GM12878 (cell line): ENCODE data around the gene NKTR. TPM values are rescaled to one million over a fixed set of nuclear protein-coding genes. Genes with fewer than 3 reads are reported as not detected.

Experiments used
- ATAC-seq: fragments of 200-7000 bp; cut with Tn5 transposase; 3 replicates; pipeline ENCODE4 v1.9.1; 2020; ENCODE audit warnings: mild to moderate bottlenecking, moderate library complexity
- BruUV-seq: library from RNA; stranded (reverse); fragments of 400-500 nt; replicated peaks from 2 replicates; lab custom pipeline; 2021; lab: Mats Ljungman, UMichigan
- CTCF ChIA-PET: fragments of 300-600 bp; sonication (Branson Sonifier 250); formaldehyde crosslinking; extraction: SDS; loops from one replicate; lab custom pipeline; 2021; ENCODE audit warnings: inconsistent platforms; lab: Yijun Ruan, JAX
- POLR2A ChIA-PET: fragments of 350-600 bp; formaldehyde crosslinking; extraction: SDS; loops from one replicate; lab custom pipeline; 2021; ENCODE audit warnings: inconsistent platforms; lab: Charles Lee
- RAD21 ChIA-PET: fragments of 300-600 bp; sonication (Branson Sonifier 250); formaldehyde crosslinking; loops from one replicate; lab custom pipeline; 2023; ENCODE audit warnings: antibody characterized with exemption; ENCODE audit not compliant: unreplicated experiment; lab: Charles Lee
- SMC1A ChIA-PET: fragments of 300-600 bp; sonication (Branson Sonifier 250); formaldehyde crosslinking; loops from one replicate; lab custom pipeline; 2023; ENCODE audit not compliant: unreplicated experiment, uncharacterized antibody; lab: Charles Lee
- DNase-seq: peaks from one replicate; pipeline ENCODE4 v3.0.0-alpha.2; 2011; ENCODE audit warnings: low read depth, low spot score
- FAIRE-seq: peaks from 3 replicates; lab custom pipeline; 2011; peaks lifted over from hg19 to GRCh38; lab: Jason Lieb, UNC
- H2AFZ ChIP-seq: 2 replicates; pipeline ENCODE4 v1.6.0; 2011; ENCODE audit warnings: low read depth, low read length, control low read depth; ENCODE audit not compliant: control insufficient read depth
- H3K27ac ChIP-seq: 2 replicates; pipeline ENCODE4 v1.5.1; 2011; ENCODE audit warnings: control low read depth; ENCODE audit not compliant: control insufficient read depth, insufficient read depth
- H3K27me3 ChIP-seq, 2 experiments: replicated peaks in 1 of 2; 2 replicates each; pipeline versions ENCODE4 v1.6.0 to v1.6.1; 2011; ENCODE audit warnings: low read length in 1 of 2; ENCODE audit not compliant: control insufficient read depth in 2 of 2, insufficient read depth in 2 of 2
- H3K36me3 ChIP-seq, 2 experiments: 2 replicates each; pipeline ENCODE4 v1.5.1; 2011; ENCODE audit warnings: low read length in 1 of 2; ENCODE audit not compliant: control insufficient read depth in 2 of 2, insufficient read depth in 2 of 2
- H3K4me1 ChIP-seq: 2 replicates; pipeline ENCODE4 v1.6.1; 2011; ENCODE audit warnings: mild to moderate bottlenecking, low read length, moderate library complexity, mixed read lengths; ENCODE audit not compliant: control insufficient read depth, insufficient read depth
- H3K4me2 ChIP-seq: 2 replicates; pipeline ENCODE4 v1.6.0; 2011; ENCODE audit warnings: control low read depth; ENCODE audit not compliant: control insufficient read depth, insufficient read depth
- H3K4me3 ChIP-seq: fragments of 200-600 bp; sonication (generic); 2 replicates; pipeline ENCODE4 v1.5.1; 2016
- H3K79me2 ChIP-seq: 2 replicates; pipeline ENCODE4 v1.6.0; 2011; ENCODE audit warnings: low read length; ENCODE audit not compliant: control insufficient read depth, insufficient read depth
- H3K9ac ChIP-seq: 2 replicates; pipeline ENCODE4 v1.8.0; 2011; ENCODE audit warnings: low read length, control low read depth, mixed read lengths; ENCODE audit not compliant: control insufficient read depth, insufficient read depth
- H3K9me3 ChIP-seq: replicated peaks from 3 replicates; pipeline ENCODE4 v1.5.1; 2011; ENCODE audit warnings: mild to moderate bottlenecking, low read length; ENCODE audit not compliant: control insufficient read depth, insufficient read depth
- H4K20me1 ChIP-seq: 2 replicates; pipeline ENCODE4 v1.6.0; 2011; ENCODE audit not compliant: control insufficient read depth, insufficient read depth
- ATF2 ChIP-seq: IDR thresholded peaks from 2 replicates; pipeline ENCODE4 v1.6.1; 2012; ENCODE audit warnings: low read length, inconsistent platforms
- CBFB ChIP-seq: IDR thresholded peaks from 2 replicates; pipeline ENCODE4 v1.6.1; 2016; ENCODE audit warnings: antibody characterized with exemption, low read depth
- CEBPZ ChIP-seq: fragments of 150-350 bp; IDR thresholded peaks from 2 replicates; pipeline ENCODE4 v1.6.1; 2016; ENCODE audit warnings: low read depth, low read length
- CREB1 ChIP-seq: IDR thresholded peaks from 2 replicates; pipeline ENCODE4 v1.6.1; 2012; ENCODE audit warnings: low read depth, mild to moderate bottlenecking, inconsistent platforms
- E2F4 ChIP-seq: IDR thresholded peaks from 2 replicates; pipeline ENCODE4 v1.6.1; 2012; ENCODE audit warnings: low read depth, low read length, improper control_type of control experiment
- FOXK2 ChIP-seq: fragments of 450-650 bp; IDR thresholded peaks from 2 replicates; pipeline ENCODE4 v1.6.1; 2017; ENCODE audit warnings: mild to moderate bottlenecking, moderate library complexity
- KAT2A ChIP-seq: conservative IDR thresholded peaks from 2 replicates; pipeline ENCODE4 v1.6.1; 2011; ENCODE audit warnings: low read depth, low read length; ENCODE audit not compliant: control insufficient read depth
- KDM1A ChIP-seq: fragments of 200-600 bp; sonication (generic); IDR thresholded peaks from 2 replicates; pipeline ENCODE4 v1.6.1; 2016; ENCODE audit warnings: borderline replicate concordance
- NFIC ChIP-seq: IDR thresholded peaks from 2 replicates; pipeline ENCODE4 v1.6.1; 2012; ENCODE audit warnings: low read depth, mild to moderate bottlenecking, inconsistent platforms, low read length, moderate library complexity
- NR2C2 ChIP-seq: IDR thresholded peaks from 2 replicates; pipeline ENCODE4 v1.6.1; 2011; ENCODE audit warnings: borderline replicate concordance, low read depth; ENCODE audit not compliant: control insufficient read depth, insufficient read length
- RAD51 ChIP-seq: fragments of 450-650 bp; IDR thresholded peaks from 2 replicates; pipeline ENCODE4 v1.6.1; 2016; ENCODE audit warnings: moderate library complexity, mild to moderate bottlenecking, inconsistent platforms
- RCOR1 ChIP-seq: conservative IDR thresholded peaks from 2 replicates; pipeline ENCODE4 v1.6.1; 2012; ENCODE audit warnings: low read depth, low read length, improper control_type of control experiment
- YY1 ChIP-seq: IDR thresholded peaks from 2 replicates; pipeline ENCODE4 v1.6.1; 2011; ENCODE audit warnings: low read depth, mild to moderate bottlenecking, low read length
- WGBS: methylation state at CpG from one replicate; pipeline ENCODE4 v1.1.6; 2016; ENCODE audit warnings: low lambda C conversion rate; ENCODE audit not compliant: insufficient replicate concordance, insufficient coverage; ENCODE audit errors: missing lambda C conversion rate; 5-methylcytosine and 5-hydroxymethylcytosine counted together
- in situ Hi-C: fragments of 300-500 bp; cut with MboI; formaldehyde crosslinking; loops from 9 replicates; pipeline ENCODE4 v1.14.3; 2018; ENCODE audit warnings: mixed read lengths
- intact Hi-C: fragments of 100-400 bp; cut with micrococcal nuclease; formaldehyde crosslinking; loops from one replicate; pipeline ENCODE4 v1.14.2; 2022; ENCODE audit not compliant: unreplicated experiment
- polyA plus RNA-seq, 11 experiments: library from polyadenylated mRNA; depleted of rRNA in 4 of 11; unstranded in 6 of 11; stranded (reverse) in 5 of 11; fragments of >200 nt; fragmentation: Nextera tagmentation in 4 of 11; fragmentation: Illumina TruSeq in 1 of 11; extraction: Ambion mirVana in 4 of 11; extraction: Trizol in 1 of 11; gene quantifications; 1 replicate in 1 of 11; 2 replicates in 10 of 11; pipeline versions ENCODE4 v1.2.1 to v1.2.3, GENCODE V29; 2011 to 2016; ENCODE audit warnings: inconsistent platforms in 2 of 11, missing spikeins in 2 of 11, low read depth in 1 of 11
- total RNA-seq, 4 experiments: library from RNA; depleted of rRNA in 3 of 4; stranded (reverse); fragments of >200 nt in 3 of 4; fragmentation: Illumina TruSeq in 1 of 4; extraction: Trizol in 1 of 4; gene quantifications; 2 replicates each; pipeline versions ENCODE4 v1.2.1 to v1.2.3, GENCODE V29; 2013 to 2021

The NKTR gene
- total and polyA plus RNA-seq, 10 of the 15 experiments (the other 5 are each of a cell fraction or from before 2014, with no cell fraction given) = 15.3 to 91.9 (median 55.3) TPM

- Histone ChIP-seq H3K79me2 (no peaks in the 10 kb centered on the region), H3K4me3 (no peak overlapping the region)
- CTCF ChIA-PET = interaction anchor here (1.1 to 1.5 kb wide), 4 partner anchors 13 to 182 kb away, joined by 3 to 5 read pairs (median 4); no protein-coding TSS in a partner anchor
- 76% methylated on average over 3 of the region's 3 CpGs for WGBS
- in situ Hi-C loops = no loop called here
- no TSS peak for BruUV-seq
- DNase-seq (no peak), ATAC-seq (no peak)
- TF ChIP-seq FOXK2 = no peak
- TF ChIP-seq KDM1A = no peak
- no peak for TF ChIP-seq KAT2A
- TF ChIP-seq RAD51 = no peak
- no peak for TF ChIP-seq ATF2
- TF ChIP-seq YY1 = no peak
- TF ChIP-seq NR2C2 = no peak
- TF ChIP-seq RCOR1 = no peak
- TF ChIP-seq CEBPZ = no peak
- TF ChIP-seq E2F4 = no peak
- no peak for TF ChIP-seq CBFB
- TF ChIP-seq CREB1 = no peak
- no peak for TF ChIP-seq NFIC
- TF ChIP-seq, all 136 proteins: peak for 0
- Histone ChIP-seq H3K9ac (no peak overlapping the region), H3K27me3 (no peaks in the 10 kb centered on the region), H4K20me1 (no peaks in the 10 kb centered on the region), H3K9me3 (no peaks in the 10 kb centered on the region), H3K4me1 (no peaks in the 10 kb centered on the region), H3K4me2 (no peak overlapping the region), H3K36me3 (peaks cover 8 to 29% of the 10 kb centered on the region in 2 experiments), H3K27ac (no peak overlapping the region), H2AFZ (no peak overlapping the region)
- FAIRE-seq = no peak
- SMC1A ChIA-PET = interaction anchor here (1.1 kb wide), 1 partner anchor 13 kb away, joined by 3 read pairs; no protein-coding TSS in a partner anchor
- RAD21 ChIA-PET = no interaction called here
- POLR2A ChIA-PET = interaction anchor here (0.6 kb wide), 1 partner anchor 112 kb away, joined by 3 read pairs; no protein-coding TSS in a partner anchor
- intact Hi-C loops = no loop called here
Measured at GRCh38 chr3:42562047-42562907, 38.2 kb upstream of the NKTR start.
